Lower leg skin (tissue), 4 donors: Measurements from ENCODE around the gene SV2C. TPM values are rescaled to one million over a fixed set of nuclear protein-coding genes. Genes with fewer than 3 reads are reported as not detected.

Source experiments
- DNase-seq, 2 donors: peaks; one replicate each; pipeline ENCODE4 v3.0.0-alpha.2; 2019; ENCODE audit warnings: low spot score in 2 of 2
- H3K4me3 ChIP-seq: fragments of 200-600 bp; sonication (generic); 2 replicates; pipeline ENCODE4 v1.5.1; 2017; ENCODE audit warnings: mild to moderate bottlenecking, low read depth; ENCODE audit not compliant: poor library complexity, severe bottlenecking
- POLR2A ChIP-seq, 2 donors: fragments of 450-650 bp; IDR thresholded peaks; one replicate each; pipeline ENCODE4 v1.6.1; 2016 to 2017; ENCODE audit warnings: antibody characterized with exemption in 2 of 2, mild to moderate bottlenecking in 1 of 2, moderate library complexity in 1 of 2
- WGBS, 2 donors: methylation state at CpG; one replicate each; pipeline ENCODE4 v1.1.5; 2018; 5-methylcytosine and 5-hydroxymethylcytosine counted together
- intact Hi-C: fragments of 100-400 bp; cut with DNase I; formaldehyde crosslinking; loops from one replicate; pipeline ENCODE4 v1.15.0; 2023; ENCODE audit warnings: low total_unique reads
- total RNA-seq, 4 donors: library from RNA; depleted of rRNA; stranded (reverse); fragments of >200 nt; gene quantifications; one replicate each; pipeline ENCODE4 v1.1.0, GENCODE V29; 2016
- TF ChIP-seq, protein P1 (sequence below), 3 donors: fragments of 450-650 bp; IDR thresholded peaks; one replicate each; pipeline ENCODE4 v1.5.1; 2016; ENCODE audit warnings: antibody characterized with exemption in 3 of 3, mild to moderate bottlenecking in 3 of 3, moderate library complexity in 2 of 3

Gene SV2C
- total RNA-seq, 4 donors from 2014 or later: 0.04 to 0.63 (median 0.24) TPM

DNA sequence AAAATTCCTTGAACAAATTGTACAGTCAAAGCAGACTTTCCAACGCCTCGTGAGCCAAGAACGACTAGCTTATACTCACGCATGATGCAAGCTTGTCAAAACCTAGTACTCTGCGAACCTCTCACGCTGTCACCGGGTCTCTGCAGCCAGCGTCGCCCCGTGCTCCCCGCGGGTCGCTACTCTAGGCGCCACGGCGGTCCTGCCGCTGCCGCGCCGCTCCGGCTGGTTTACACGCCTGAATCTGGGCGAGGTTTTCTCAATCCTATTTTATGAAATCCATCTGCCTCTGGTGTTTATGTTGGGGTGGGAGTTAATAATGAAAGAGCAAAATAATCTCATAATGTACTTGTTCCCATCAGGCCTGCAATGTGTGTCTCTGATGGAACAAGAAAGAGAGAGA, 90.9 kb downstream of the SV2C start:
- no peak overlapping the region for H3K4me3 ChIP-seq
- 95 to 96% methylated on average over 23 of the region's 23 CpGs for WGBS, 2 donors
- intact Hi-C loops: no loop called here
- no peak for TF ChIP-seq POLR2A (IDR thresholded peaks at IDR 0.05)
- TF ChIP-seq, protein P1, sequence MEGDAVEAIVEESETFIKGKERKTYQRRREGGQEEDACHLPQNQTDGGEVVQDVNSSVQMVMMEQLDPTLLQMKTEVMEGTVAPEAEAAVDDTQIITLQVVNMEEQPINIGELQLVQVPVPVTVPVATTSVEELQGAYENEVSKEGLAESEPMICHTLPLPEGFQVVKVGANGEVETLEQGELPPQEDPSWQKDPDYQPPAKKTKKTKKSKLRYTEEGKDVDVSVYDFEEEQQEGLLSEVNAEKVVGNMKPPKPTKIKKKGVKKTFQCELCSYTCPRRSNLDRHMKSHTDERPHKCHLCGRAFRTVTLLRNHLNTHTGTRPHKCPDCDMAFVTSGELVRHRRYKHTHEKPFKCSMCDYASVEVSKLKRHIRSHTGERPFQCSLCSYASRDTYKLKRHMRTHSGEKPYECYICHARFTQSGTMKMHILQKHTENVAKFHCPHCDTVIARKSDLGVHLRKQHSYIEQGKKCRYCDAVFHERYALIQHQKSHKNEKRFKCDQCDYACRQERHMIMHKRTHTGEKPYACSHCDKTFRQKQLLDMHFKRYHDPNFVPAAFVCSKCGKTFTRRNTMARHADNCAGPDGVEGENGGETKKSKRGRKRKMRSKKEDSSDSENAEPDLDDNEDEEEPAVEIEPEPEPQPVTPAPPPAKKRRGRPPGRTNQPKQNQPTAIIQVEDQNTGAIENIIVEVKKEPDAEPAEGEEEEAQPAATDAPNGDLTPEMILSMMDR (IDR thresholded peaks at IDR 0.05): no peak
- no peak for DNase-seq

DNA sequence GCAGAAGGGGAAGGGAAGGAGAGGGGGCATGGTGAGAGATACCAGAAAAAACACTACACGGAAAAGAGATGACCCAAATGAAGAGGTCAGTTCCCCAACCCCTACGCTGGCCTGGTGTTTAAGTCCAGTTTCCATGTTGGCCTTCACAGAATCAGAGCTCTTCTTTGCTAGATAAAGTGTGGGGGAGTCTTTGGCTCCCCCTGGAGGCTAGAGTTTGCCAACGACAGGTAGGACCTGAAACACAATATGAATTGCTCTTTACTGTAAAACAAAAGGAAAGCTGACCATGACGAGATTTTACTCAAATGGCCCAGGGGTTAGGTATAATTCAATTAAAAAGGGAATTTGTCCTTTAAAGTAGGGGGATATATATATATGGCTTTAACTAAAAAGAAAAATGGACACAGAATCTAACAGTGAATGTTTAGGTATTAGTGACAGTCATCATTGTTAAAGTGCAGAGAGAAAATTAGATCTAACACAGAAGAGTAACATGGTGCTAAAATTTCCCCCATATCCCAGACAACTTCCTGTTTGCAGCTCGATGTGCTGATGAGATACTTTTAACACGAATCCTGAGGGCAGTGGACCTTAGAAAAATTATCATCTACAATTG, 92.0 kb downstream of the SV2C start:
- 34 to 37% methylated on average over 6 of the region's 6 CpGs for WGBS, 2 donors
- no peak overlapping the region for H3K4me3 ChIP-seq
- TF ChIP-seq POLR2A (IDR thresholded peaks at IDR 0.05): no peak
- TF ChIP-seq, protein P1 (IDR thresholded peaks at IDR 0.05): no peak
- intact Hi-C loops: no loop called here
- DNase-seq: no peak

DNA sequence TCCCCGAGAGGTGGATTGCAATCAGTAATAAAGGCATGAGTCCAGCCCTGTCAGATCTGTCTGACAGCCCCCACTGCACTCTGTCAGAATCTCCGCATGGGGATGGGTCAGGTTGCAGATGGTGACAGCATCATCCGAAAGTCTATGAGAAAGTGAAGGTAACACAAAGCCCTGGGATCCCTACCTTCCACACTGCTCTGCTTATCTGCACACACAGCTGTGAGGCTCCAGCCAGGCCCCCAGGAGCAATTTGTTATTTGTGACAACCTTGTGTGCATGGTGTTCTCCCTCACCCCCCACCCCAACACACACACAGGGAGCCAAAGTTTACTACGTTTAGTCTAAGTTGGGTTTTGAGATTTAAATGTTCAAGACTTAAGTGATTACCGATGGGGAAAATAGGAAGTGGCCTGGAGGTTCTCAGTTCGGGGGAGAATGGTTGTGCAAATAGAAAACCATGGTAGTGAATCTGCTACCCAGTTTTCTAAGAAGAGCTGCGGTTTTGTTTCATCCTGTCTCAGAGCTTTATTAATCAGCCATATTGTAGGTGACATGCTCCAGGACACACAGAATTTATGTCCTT, 92.7 kb downstream of the SV2C start:
- no peak overlapping the region for H3K4me3 ChIP-seq
- intact Hi-C loops: no loop called here
- TF ChIP-seq, protein P1 (IDR thresholded peaks at IDR 0.05): no peak
- no peak for TF ChIP-seq POLR2A (IDR thresholded peaks at IDR 0.05)
- WGBS, 2 donors: 78 to 79% methylated on average over 7 of the region's 7 CpGs
- DNase-seq: no peak

DNA sequence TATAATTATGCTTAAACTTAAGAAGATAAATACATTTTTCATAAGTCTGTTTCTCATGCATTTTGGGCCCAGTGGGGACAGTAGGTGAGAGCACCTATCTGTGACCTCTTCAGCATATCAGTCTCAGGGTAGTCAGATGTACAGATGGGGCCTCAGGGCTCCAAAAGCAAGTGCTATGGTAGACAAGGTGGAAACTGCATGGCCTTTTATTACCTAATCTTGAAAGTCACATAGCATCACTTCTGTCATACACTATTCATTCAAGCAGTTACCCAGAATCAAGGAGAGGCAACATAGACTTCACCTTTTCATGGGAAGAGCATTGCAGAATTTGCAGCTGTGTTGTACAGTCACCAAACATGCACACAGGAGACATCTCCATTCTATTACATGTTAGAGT, 94.8 kb downstream of the SV2C start:
- no peak for DNase-seq
- TF ChIP-seq, protein P1 (IDR thresholded peaks at IDR 0.05): no peak
- no peak for TF ChIP-seq POLR2A (IDR thresholded peaks at IDR 0.05)
- intact Hi-C loops: no loop called here
- H3K4me3 ChIP-seq: no peak overlapping the region

DNA sequence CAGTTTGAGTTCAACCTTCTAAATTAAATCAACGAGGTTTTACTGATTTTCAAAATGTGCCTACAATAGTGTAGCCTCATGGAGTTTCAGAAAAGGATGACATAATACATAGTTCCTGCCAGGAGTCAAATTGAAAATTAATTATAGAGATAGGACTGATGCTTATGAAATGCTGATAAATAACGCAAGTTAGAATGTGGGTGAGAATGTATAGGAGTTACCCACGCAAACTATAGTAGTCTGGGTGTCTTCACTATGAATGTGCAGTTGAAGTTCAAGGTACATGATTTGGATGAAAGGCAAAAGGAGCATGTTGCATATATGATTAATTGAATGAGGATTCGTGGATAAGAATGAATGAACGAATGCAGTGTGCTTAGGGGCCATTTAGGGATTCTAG, 95.7 kb downstream of the SV2C start:
- no peak for DNase-seq
- WGBS, 2 donors: 61 to 74% methylated on average over 5 of the region's 5 CpGs
- intact Hi-C loops: no loop called here
- H3K4me3 ChIP-seq: no peak overlapping the region
- no peak for TF ChIP-seq POLR2A (IDR thresholded peaks at IDR 0.05)
- TF ChIP-seq, protein P1 (IDR thresholded peaks at IDR 0.05): no peak
